HG02884 (cell line): Measurements from ENCODE around the gene APAF1.
A peak's percentile ranks its signal among the peaks of the same experiment; 100 is the strongest.
"Not testable (repeated sequence)": the region's sequence is repeated elsewhere in the genome, so short reads cannot be mapped to it uniquely, and the experiment has no call there.

Experiments
- ATAC-seq: cut with Tn5 transposase; IDR thresholded peaks from one replicate; pipeline ENCODE4 v1.9.1; 2021; ENCODE audit warnings: mild to moderate bottlenecking, moderate library complexity; ENCODE audit not compliant: unreplicated experiment

The APAF1 gene, protein sequence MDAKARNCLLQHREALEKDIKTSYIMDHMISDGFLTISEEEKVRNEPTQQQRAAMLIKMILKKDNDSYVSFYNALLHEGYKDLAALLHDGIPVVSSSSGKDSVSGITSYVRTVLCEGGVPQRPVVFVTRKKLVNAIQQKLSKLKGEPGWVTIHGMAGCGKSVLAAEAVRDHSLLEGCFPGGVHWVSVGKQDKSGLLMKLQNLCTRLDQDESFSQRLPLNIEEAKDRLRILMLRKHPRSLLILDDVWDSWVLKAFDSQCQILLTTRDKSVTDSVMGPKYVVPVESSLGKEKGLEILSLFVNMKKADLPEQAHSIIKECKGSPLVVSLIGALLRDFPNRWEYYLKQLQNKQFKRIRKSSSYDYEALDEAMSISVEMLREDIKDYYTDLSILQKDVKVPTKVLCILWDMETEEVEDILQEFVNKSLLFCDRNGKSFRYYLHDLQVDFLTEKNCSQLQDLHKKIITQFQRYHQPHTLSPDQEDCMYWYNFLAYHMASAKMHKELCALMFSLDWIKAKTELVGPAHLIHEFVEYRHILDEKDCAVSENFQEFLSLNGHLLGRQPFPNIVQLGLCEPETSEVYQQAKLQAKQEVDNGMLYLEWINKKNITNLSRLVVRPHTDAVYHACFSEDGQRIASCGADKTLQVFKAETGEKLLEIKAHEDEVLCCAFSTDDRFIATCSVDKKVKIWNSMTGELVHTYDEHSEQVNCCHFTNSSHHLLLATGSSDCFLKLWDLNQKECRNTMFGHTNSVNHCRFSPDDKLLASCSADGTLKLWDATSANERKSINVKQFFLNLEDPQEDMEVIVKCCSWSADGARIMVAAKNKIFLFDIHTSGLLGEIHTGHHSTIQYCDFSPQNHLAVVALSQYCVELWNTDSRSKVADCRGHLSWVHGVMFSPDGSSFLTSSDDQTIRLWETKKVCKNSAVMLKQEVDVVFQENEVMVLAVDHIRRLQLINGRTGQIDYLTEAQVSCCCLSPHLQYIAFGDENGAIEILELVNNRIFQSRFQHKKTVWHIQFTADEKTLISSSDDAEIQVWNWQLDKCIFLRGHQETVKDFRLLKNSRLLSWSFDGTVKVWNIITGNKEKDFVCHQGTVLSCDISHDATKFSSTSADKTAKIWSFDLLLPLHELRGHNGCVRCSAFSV (N-terminal part only)

DNA sequence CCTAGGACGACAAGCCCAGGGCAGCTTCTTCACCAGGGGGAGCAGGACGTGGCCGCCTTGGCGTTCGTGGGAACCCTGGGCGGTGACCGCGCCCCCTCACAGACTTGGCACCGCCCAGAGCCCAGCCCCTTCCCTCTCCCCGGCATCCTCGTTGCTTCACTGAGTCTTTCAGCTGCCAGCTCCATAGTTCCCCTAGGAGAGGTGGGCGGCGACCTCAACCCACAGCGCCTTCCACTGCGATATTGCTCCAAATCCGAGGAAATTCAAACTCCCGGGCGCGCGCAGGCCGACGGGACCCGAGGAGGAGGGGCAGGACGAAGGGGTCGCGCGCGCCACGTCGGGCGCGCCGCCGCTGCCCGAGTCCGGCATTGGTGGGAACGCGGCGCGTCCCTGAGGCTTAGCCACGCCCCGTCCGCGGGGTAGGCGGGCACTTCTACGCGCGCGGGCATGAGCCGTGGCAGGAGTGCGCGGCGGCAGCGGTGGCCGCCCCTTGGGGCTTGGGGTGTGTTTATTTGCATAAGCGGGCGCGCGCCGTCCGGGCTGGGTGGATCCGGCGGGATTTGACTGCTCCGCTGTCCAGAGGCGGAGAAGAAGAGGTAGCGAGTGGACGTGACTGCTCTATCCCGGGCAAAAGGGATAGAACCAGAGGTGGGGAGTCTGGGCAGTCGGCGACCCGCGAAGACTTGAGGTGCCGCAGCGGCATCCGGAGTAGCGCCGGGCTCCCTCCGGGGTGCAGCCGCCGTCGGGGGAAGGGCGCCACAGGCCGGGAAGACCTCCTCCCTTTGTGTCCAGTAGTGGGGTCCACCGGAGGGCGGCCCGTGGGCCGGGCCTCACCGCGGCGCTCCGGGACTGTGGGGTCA lies at the start of gene APAF1, which contains the start of gene IKBIP:
APAF1 (plus strand) TSS at position 579 of the 860 bp plus-strand sequence. CDS start 3,070 bp downstream, outside the sequence.
IKBIP (minus strand) TSS at position 77 of the 860 bp plus-strand sequence. CDS start 87 bp downstream, outside the sequence.
- peak; percentile 75 for ATAC-seq

DNA sequence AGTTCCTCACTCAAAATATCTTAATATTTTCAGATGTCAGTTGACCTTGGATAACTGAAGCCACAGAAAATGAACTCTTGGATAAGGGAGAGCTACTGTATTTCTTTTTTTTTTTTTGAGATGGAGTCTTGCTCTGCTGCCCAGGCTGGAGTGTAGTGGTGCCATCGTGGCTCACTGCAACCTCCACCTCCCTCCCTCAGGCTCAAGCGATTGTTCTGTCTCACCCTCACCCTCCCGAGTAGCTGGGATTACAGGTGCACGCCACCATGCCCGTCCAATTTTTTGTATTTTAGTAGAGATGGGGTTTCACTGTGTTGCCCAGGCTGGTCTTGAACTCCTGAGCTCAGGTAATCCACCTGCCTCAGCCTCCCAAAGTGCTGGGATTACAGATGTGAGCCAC lies 47.8 kb upstream of the APAF1 start:
- ATAC-seq, result not testable (repeated sequence)

DNA sequence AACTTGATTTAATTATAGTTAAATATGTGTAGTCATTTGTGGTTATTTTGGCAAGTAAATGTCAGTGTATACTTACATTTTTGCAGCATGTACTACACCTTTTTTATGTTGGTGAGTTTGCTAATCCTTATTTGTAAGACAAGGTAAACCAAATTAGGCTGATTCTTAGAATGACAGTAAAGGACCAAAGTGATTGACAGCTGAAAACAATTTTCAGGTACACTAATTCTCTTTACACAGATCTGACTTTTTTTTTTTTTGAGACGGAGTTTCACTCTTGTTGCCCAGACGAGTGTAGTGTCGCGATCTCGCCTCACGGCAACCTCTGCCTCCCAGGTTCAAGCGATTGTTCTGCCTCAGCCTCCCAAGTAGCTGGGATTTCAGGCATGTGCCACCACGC lies 43.2 kb upstream of the APAF1 start:
- ATAC-seq, result no peak

DNA sequence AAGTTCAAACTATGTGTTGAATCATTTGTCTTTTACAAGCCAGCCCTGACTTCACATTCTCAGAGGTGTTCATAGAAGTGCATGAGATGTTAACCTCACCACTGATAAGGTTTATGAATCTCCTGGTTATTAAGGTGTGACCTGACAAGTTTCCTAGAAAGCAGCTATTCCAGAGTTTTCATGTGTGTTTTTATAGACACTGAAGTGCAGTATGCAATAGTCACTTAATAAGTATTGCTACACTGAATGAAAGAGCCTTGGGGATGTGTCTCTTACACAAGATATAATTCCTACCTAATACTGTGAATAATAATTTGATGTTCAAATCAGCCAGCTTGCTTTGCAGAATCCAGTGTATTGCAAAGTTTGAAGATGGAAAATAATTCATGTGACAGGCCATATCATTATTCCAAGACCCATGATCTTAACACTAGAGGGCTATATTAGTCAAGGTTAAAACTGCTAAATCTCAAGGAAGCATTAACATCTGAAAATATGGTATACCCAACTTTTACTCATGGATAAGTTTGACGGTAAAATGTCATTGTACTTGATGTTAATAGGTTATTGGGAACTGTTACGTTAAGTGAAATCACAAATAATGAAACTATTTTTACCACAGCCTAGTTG lies 38.6 kb upstream of the APAF1 start:
- no peak for ATAC-seq

DNA sequence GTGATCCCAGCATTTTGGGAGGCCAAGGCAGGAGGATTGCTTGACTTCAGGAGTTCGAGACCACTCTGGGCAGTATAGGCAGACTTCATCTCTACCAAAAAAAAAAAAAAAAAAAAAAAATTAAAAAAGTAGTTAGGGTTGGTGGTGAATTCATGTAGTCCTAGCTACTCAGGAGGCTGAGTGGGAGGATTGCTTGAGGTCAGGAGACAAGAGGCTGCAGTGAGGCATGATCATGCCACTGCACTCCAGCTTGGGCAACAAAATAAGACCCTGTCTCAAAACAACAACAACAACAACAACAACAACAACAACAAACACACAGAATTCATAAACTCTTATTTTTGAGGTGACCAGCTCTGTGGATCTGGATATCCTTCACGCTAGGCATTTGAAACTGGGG lies 34.5 kb upstream of the APAF1 start:
- ATAC-seq, result no peak

DNA sequence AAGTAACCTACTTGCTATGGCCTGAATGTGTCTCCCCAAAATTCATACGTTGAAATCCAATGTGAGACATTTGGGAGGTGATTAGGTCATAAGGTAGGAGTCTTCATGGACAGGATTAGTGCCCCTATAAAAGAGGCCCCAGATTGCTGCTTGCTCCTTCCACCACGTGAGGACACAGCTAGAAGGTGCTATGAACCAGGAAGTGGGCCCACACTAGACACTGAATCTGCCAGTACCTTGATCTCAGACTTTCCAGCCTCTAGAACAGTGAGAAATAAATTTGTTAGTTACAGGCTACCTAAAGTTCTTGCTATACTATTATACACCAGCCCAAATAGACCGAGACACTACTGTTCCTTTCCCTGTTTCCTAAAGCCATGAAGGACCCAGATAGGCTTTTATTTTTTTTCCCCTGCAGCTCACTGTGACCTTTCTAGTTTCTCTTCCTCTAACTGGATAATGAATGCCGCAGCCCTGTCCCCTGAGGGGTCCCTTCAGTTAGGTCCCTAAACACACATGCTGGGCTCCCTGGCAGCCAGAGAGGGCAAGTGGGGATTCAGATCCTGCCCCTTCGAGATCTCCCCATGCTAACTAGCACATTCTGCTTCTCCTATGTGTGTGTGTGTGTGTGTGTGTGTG lies 32.3 kb upstream of the APAF1 start:
- peak; percentile 94 for ATAC-seq

DNA sequence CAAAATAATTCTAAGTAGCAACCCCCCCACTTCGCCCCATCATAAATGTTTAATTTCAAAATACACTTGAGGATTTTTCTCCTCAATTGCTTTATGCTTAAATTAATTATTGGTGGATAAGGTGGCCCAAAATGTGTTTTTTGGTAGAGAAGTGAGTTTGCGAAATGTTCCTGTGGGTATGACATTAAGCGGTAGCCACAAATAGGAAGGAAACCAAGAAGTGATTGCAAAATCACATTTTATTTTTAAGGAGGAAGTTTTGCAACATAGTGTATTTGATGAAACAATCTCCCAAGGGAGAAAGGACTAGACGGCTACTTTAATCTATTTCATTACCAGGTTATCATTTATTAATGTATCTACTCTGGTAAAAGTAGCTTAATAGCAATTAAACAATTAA lies 26.1 kb upstream of the APAF1 start:
- ATAC-seq, result no peak

DNA sequence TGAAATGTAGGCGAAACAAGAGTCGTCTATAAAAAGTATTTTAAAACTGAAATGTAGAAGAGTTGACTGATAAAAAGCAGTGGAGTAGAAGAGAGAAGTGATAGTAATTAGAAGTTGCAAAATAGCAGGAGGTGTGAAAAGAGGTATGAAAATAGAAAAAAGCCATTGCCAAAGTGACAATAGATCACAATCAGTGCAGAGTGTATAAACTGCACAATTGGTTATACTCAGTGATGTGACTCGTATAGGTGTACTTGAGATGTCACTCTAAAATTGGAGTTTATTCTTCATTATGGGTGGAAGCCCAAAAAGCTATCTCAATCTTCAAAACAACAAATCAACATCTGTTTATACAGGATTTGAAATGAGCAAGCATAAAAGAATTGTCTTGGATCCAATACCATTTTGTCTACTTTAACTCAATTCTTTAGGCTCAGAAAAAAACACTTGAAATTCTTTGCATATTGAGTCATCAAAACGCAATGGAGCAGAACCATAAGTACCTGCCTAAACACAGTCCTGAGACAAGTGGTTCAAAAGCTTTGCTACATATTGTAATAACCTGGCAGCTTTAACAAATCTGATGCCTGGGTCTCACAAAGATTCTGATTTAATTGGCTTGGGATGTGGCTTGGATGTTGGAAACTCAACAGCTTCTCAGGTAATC lies 9.3 kb upstream of the APAF1 start:
- ATAC-seq, result peak; percentile 85

DNA sequence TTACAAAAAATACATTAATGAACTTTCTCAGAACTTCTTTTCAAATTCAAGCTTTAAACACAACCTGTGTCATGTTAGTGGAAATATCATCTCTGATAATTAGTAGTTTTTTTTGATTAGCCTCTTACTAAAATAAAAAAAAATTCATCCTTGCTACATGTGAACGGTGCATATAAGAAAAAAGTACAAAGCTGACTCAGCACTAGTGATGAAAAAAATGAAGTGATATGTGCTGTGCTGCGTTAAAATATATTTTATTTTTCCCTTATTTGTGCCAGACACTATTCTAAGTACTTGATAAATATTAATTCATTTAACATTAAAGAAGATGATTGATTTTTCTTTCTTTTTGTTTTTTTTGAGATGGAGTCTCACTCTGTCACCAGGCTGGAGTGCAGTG lies 8.0 kb upstream of the APAF1 start:
- ATAC-seq, result no peak

DNA sequence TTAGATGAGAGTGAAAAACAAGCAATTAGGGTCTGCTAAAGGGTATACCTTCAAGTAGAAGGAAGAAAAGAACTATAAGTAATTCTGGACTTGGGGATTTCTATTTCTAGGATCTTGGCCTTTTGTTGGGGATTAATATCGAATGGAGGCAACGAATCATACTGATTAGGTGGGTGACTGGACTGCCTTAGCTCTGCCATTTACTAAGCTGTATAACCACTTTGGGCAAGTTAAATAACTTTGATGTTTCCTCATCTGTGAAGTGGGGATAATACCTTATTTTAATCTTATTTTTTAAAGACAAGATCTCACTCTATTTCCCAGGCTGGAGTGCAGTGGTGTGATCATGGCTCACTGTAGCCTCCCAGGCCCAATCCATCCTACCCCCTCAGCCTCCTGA lies 7.1 kb upstream of the APAF1 start:
- no peak for ATAC-seq

DNA sequence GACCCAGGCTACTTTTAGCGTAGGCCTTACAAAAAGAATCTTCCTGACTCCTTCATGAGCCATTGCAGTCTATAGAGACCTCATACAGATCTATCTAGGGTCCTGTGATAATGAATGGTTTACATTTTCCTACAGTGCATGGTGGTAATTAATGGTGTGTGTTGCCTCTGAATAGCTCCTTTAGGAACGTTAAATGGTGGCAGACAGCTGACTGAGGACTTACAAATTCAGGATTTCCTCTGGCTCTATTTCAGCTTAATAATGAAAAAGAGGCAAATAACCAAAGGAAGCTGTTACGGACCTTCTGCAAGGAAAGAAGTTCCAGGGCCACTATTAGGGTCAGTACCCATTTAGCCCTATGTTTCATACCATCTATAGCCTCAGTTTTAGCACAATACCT lies 5.6 kb upstream of the APAF1 start:
- no peak for ATAC-seq

DNA sequence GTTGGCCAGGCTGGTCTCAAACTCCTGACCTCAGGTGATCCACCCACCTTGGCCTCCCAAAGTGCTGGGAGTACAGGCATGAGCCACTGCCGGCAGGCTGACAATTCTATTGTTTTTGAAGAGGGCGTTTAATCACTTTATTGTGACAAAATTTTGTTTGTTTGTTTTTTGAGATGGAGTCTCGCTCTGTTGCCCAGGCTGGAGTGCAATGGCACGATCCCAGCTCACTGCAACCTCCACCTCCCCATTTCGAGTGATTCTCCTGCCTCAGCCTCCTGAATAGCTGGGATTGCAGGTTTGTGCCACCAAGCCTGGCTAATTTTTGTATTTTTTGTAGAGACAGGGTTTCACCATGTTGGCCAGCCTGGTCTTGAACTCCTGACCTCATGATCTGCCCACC lies 2.3 kb upstream of the APAF1 start:
- ATAC-seq, result not testable (repeated sequence)

DNA sequence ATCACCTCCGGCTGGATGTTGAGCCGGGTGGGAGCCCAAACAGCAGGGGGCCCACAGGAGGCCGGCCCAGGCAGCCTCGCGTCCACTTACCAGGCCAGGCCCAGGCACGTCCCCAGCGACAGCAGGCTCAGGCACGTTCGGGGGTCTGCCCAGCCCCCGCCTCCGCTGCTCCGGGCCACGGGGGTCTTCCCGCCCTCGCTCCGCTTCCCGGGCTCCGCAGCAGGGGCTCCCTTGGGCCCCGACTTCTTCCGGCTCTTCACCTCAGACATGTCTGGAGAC lies 718 bp upstream of the APAF1 start:
- ATAC-seq, result peak; percentile 18

DNA sequence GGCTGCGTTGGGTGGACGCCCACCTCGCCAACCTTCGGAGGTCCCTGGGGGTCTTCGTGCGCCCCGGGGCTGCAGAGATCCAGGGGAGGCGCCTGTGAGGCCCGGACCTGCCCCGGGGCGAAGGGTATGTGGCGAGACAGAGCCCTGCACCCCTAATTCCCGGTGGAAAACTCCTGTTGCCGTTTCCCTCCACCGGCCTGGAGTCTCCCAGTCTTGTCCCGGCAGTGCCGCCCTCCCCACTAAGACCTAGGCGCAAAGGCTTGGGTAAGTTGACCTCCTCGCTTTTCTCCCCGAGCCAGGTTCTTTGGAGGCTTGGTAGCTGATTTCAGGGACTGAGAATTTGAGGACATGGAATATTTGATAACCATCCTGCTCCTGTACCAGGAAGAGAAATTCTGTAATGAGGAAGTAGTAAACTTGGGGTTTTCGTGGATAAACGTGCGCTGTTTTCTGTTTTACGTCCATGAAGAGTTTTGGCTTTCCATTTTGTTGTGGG lies 530 bp downstream of the APAF1 start:
- peak; percentile 0 for ATAC-seq

DNA sequence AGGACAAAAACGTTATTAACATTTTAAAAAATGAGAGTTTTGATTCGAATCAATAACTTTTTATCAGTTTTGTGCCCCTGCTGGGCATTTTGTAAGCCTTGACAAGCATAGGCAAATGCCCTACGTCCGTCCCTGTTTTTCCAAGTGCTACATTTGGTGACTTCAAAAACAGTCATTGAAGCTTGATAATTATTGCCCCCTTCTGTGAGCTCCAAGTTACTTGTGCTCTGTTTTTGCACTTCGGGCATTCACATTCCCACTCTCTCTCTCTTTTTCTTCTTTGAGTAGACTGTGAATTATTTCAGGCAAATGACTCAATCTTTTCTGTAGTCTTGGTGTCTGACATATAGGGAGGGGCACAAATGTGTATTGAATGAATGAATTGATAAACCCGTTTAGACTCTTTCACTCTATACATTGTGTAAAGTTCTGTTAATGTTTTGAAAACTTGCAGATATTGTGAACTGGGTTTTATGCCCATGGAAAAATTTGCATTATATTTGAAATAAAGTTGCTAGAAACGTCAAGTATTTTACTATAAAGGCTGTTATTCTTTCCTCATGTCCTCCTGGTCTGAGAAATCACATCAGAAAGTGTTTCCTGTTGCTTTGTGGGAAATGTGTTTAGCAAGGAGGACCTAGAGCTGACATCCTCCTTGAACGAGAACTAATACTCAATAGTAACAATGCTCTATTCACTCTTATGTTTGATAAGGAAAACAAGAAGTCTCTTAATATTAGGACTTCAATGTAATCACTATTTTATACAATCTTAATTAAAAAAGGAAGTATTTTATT lies 1.4 kb downstream of the APAF1 start:
- no peak for ATAC-seq

DNA sequence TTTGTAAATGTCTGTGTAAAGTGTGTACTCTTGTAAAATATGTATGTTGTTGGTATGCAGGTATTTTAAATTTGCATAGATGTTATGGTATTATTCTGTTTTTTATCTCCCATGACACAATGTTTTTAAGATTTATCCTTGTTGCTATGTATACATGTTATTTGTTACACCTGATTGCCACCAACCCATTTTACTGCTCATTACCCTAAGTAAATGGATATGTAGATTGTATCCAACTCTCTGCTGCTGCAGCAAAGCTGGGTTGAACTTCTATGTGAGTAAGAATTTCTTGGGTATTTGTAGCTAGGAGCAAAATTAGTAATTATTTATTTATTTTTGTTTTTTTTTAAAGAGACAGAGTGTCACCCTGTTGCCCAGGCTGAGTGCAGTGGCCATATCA lies 6.2 kb downstream of the APAF1 start:
- no peak for ATAC-seq

DNA sequence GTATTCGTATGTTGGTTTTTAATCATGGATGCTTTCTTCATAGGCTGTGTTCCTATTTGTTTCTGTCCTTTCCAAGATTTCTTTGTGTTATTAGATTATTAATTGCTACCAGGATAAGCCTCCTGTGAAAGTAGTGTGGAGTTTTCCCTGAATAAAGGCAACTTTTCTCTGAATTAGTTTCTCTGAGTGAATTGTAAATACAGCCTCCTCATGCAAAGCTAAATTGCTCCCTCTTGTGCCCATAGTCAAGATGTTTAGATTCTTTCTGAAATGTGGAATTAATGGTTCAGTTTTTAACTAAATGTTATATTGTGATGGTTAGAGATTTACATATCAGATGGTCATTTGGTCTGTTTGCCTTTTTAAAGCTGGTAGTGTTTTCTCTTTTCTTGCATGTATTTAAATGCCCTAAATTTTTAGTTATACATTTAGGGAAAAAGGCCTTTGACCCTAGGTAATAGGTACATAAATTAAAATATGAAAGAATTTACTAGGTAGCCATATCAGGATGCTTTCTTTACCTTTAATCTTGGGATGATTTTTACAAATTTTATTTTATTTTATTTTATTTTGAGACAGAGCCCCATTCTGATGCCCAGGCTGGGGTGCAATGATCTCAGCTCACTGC lies 8.9 kb downstream of the APAF1 start:
- peak; percentile 52 for ATAC-seq
